NCI-H524 treated with DMSO at 0.1 percent for 48 hours (cell line): Measurements from ENCODE around the gene TTC27.
"Not testable (repeated sequence)": the region's sequence is repeated elsewhere in the genome, so short reads cannot be mapped to it uniquely, and the experiment has no call there.

Experiments used
- DNase-seq: peaks from one replicate; lab custom pipeline; 2025; lab: John Stamatoyannopoulos, UW

TTC27 gene

DNA sequence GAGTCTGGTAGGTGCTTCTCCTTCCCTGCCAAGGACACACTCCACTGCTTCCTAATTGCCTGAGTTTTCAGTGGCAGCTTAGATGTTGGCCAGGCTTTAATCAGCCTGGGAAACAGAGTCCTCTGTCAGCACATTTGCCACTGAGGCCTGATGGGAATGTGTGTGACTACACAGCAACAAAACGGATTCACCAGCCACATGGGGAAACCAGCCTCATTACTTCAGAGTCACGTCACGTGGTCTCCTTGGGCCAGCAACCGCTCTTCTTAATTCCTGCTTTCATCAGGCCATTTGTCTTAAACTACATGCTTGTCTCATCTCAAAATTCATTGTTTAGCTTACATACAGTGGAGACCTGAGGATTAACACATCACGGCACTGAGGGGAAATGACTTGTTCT lies 225.0 kb downstream of the TTC27 start:
- no peak for DNase-seq

DNA sequence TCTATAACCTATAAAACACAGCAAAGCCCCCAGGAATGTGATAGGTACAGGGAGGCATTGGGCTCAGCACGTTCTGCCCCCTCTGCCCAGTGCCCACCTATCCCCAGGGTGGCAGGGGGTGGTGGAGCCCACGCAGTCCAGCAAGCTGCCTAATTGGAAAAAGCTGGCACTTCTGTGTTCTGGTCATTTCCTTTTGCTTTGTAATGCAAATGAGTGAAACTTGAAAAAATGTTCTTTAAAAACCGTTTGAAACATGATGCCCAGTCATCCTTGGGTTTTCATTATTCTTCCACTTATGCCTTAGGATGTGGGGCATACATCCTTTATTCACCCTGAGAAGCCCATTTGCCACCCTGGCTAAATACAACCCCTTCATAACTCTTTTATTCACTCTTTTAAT lies 229.0 kb downstream of the TTC27 start:
- DNase-seq, result no peak

- no peak for DNase-seq
Observed at GRCh38 chr2:32858713-32859112, 230.9 kb downstream of the TTC27 start.

DNA sequence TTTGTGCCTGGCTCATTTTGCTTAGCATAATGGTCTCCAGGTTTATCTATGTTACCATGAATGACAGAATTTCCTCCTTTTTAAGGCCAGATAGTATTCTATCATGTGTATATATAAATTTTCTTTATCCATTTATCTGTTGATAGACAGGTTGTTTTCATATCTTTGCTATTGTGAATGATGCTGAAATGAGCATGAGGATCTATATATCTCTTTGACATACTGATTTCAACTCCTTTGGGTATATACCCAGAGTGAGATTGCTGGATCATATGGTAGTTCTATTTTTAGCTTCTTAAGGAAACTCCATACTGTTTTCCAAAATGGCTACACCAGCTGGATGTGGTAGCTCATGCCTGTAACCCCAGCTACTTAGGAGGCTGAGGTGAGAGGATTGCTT lies 232.5 kb downstream of the TTC27 start:
- DNase-seq, result no peak

- no peak for DNase-seq
Observed at GRCh38 chr2:32862269-32863055, 234.6 kb downstream of the TTC27 start.

- no peak for DNase-seq
Observed at GRCh38 chr2:32863326-32863725, 235.5 kb downstream of the TTC27 start.

DNA sequence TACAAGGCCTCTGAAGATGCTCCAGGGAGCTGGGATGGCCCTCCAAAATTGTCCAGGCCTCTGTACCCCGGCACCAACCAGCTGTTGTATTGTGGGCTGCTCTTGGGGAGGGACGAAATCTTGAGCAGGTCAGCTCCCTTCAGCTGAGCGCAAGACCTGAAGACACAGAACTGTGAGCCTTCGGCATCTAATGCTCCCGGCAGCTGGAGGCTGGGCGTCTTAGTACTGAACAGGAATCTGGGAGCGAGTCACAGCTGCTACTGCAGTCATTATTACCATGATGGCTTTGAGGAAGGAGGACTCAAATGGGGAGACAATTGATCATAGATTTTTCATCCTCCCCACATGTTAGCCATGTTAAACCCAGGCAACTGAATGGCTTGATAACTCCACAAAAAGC lies 236.0 kb downstream of the TTC27 start:
- DNase-seq, result no peak

DNA sequence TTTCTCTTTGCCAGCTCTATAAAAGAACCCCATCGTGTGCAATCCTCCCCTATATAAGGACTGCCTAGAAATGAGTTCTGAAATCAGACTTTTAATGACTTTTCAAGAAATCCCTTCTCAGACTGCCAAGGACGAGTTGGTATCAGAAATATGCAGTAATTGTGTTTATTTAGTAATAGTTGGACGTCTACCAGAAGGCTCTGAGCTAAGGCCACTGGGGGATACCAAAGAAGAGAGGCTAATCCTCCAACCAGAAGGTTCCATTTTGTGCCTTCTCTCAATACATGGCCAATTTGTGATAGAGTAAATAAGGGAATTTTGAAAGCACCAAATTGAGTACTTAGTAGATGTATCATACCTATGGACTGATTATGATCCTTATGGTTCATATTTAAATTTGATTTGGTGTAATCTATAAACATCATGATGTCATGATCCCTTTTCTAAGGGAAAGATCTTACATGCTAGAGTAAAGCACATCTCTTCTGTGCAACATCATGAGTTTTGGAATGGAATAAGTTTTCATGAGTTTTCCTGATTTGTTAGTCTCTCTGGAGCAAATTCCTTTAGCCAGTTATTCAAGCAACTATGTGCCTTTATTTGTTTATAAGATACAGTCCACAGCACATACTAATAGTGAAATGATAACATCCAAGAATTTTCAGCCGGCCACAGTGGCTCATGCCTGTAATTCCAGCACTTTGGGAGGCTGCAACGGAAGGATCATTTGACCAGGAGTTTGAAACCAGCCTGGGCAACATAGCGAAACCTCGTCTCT lies 236.7 kb downstream of the TTC27 start:
- no peak for DNase-seq

GRCh38 chr2:32865399-32866068 lies 237.7 kb downstream of the TTC27 start:
- DNase-seq, result no peak

DNA sequence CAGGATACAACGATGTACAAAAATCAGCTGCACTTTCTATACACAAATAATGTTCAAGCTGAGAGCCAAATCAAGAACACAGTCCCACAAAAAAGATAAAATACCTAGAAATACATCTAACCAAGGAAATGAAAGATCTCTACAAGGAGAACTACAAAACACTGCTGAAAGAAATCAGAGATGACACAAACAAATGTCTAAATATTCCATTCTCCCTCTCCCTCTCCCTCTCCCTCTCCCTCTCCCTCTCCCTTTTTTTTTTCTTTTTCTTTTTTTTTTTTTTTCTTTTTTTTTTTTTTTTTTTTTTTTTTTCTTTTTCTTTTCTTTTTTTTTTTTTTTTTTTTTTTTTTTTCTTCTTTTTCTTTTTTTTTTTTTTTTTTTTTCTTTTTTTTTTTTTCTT lies 238.6 kb downstream of the TTC27 start:
- DNase-seq, result not testable (repeated sequence)
